ENCODE results near the gene DLX4.

The DLX4 gene

GRCh38 chr17:49970498-49970897 is 1.5 kb downstream of the DLX4 start:
- DNase-seq, result no peak

- DNase-seq, result no peak
Measured at GRCh38 chr17:49971199-49971847, 2.3 kb downstream of the DLX4 start.

GRCh38 chr17:49971848-49972485 is 3.0 kb downstream of the DLX4 start:
- no peak for DNase-seq

GRCh38 chr17:49972486-49973270 is 3.7 kb downstream of the DLX4 start:
- DNase-seq, result no peak

GRCh38 chr17:49973271-49973615 is 4.3 kb downstream of the DLX4 start:
- DNase-seq, result no peak

GRCh38 chr17:49975531-49975930 is 6.5 kb downstream of the DLX4 start:
- DNase-seq, result no peak

GRCh38 chr17:49976163-49976827 is 7.3 kb downstream of the DLX4 start:
- no peak for DNase-seq

- no peak for DNase-seq
Measured at GRCh38 chr17:49976828-49977202, 7.8 kb downstream of the DLX4 start.

- no peak for DNase-seq
Measured at GRCh38 chr17:49977463-49978389, 8.7 kb downstream of the DLX4 start.

- no peak for DNase-seq
Measured at GRCh38 chr17:49978501-49978900, 9.5 kb downstream of the DLX4 start.

GRCh38 chr17:49979748-49980479 is 10.9 kb downstream of the DLX4 start:
- no peak for DNase-seq

GRCh38 chr17:49980703-49981197 is 11.8 kb downstream of the DLX4 start:
- DNase-seq, result no peak

- no peak for DNase-seq
Measured at GRCh38 chr17:49984283-49984682, 15.3 kb downstream of the DLX4 start.

GRCh38 chr17:49984776-49985175 is 15.8 kb downstream of the DLX4 start:
- no peak for DNase-seq

GRCh38 chr17:49985310-49985990 is 16.5 kb downstream of the DLX4 start:
- DNase-seq, result no peak

GRCh38 chr17:49986396-49987289 is 17.7 kb downstream of the DLX4 start:
- DNase-seq, result no peak

GRCh38 chr17:49987290-49987585 is 18.2 kb downstream of the DLX4 start:
- no peak for DNase-seq

- no peak for DNase-seq
Measured at GRCh38 chr17:49987681-49988441, 18.9 kb downstream of the DLX4 start.

- DNase-seq, result no peak
Measured at GRCh38 chr17:49989518-49989880, 20.5 kb downstream of the DLX4 start.
